ENCODE measurements around the gene NKAPL. TPM values are rescaled to one million over a fixed set of nuclear protein-coding genes. Genes with fewer than 3 reads are reported as not detected.

The NKAPL gene
- total RNA-seq = not detected in 2 replicates

- intact Hi-C loops (cut with micrococcal nuclease) = no loop called here
Observed at GRCh38 chr6:28258877-28259777, at the start of gene NKAPL. Gene NKAPL, plus strand, starts transcription at chr6:28259297. Its CDS starts 75 bp downstream, at chr6:28259372.

- intact Hi-C loops (cut with micrococcal nuclease) = no loop called here
Observed at GRCh38 chr6:28209753-28210535, 49.2 kb upstream of the NKAPL start.

GRCh38 chr6:28211840-28212509 lies 47.1 kb upstream of the NKAPL start:
- intact Hi-C loops (cut with micrococcal nuclease) = no loop called here

GRCh38 chr6:28212510-28213212 lies 46.4 kb upstream of the NKAPL start:
- intact Hi-C loops (cut with micrococcal nuclease) = no loop called here

- intact Hi-C loops (cut with micrococcal nuclease) = no loop called here
Observed at GRCh38 chr6:28213213-28213523, 45.9 kb upstream of the NKAPL start.

- intact Hi-C loops (cut with micrococcal nuclease) = no loop called here
Observed at GRCh38 chr6:28215425-28215824, 43.7 kb upstream of the NKAPL start.

GRCh38 chr6:28217890-28218289 lies 41.2 kb upstream of the NKAPL start:
- intact Hi-C loops (cut with micrococcal nuclease) = no loop called here

GRCh38 chr6:28218312-28219248 lies 40.5 kb upstream of the NKAPL start:
- intact Hi-C loops (cut with micrococcal nuclease) = no loop called here

GRCh38 chr6:28220257-28221133 lies 38.6 kb upstream of the NKAPL start:
- intact Hi-C loops (cut with micrococcal nuclease) = no loop called here

- intact Hi-C loops (cut with micrococcal nuclease) = loop anchor here (5.0 kb wide), 1 partner anchor 142 kb away; the partner anchor contains the start of gene ZNF165
Observed at GRCh38 chr6:28224131-28225055, 34.7 kb upstream of the NKAPL start.

GRCh38 chr6:28225056-28225834 lies 33.9 kb upstream of the NKAPL start, which contains the start of gene ZSCAN9:
Gene ZSCAN9, plus strand, starts transcription at chr6:28225275. Its CDS starts 1,810 bp downstream, at chr6:28227085.
- intact Hi-C loops (cut with micrococcal nuclease) = loop anchor here (5.0 kb wide), 1 partner anchor 143 kb away; the partner anchor contains the start of gene ZNF165

GRCh38 chr6:28226460-28226859 lies 32.6 kb upstream of the NKAPL start:
- intact Hi-C loops (cut with micrococcal nuclease) = loop anchor here (5.0 kb wide), 1 partner anchor 144 kb away; the partner anchor contains the start of gene ZNF165

GRCh38 chr6:28232785-28233184 lies 26.3 kb upstream of the NKAPL start:
- intact Hi-C loops (cut with micrococcal nuclease) = no loop called here

- intact Hi-C loops (cut with micrococcal nuclease) = no loop called here
Observed at GRCh38 chr6:28235912-28236452, 23.1 kb upstream of the NKAPL start.

GRCh38 chr6:28239636-28240035 lies 19.5 kb upstream of the NKAPL start:
- intact Hi-C loops (cut with micrococcal nuclease) = no loop called here

GRCh38 chr6:28240471-28240870 lies 18.6 kb upstream of the NKAPL start:
- intact Hi-C loops (cut with micrococcal nuclease) = no loop called here

- intact Hi-C loops (cut with micrococcal nuclease) = no loop called here
Observed at GRCh38 chr6:28243946-28244345, 15.2 kb upstream of the NKAPL start.
